AG04450 (cell line): ENCODE results near the gene CORO7. TPM values are rescaled to one million over a fixed set of nuclear protein-coding genes. Genes with fewer than 3 reads are reported as not detected.

ENCODE experiments used
- CTCF ChIA-PET: fragments of 300-600, 350-600 bp; formaldehyde crosslinking; extraction: SDS; loops from one replicate; lab custom pipeline; 2022; ENCODE audit warnings: antibody characterized with exemption, inconsistent platforms; lab: Charles Lee
- POLR2A ChIA-PET: fragments of 350-600 bp; formaldehyde crosslinking; extraction: SDS; loops from one replicate; lab custom pipeline; 2021; ENCODE audit warnings: antibody characterized with exemption, inconsistent platforms; lab: Yijun Ruan, JAX
- DNase-seq: peaks from one replicate; pipeline ENCODE4 v3.0.0-alpha.2; 2011; ENCODE audit warnings: low read depth, low spot score
- H3K27ac ChIP-seq: one replicate; pipeline ENCODE4 v1.5.1; 2012; ENCODE audit warnings: low read depth, low read length, control low read depth
- H3K27me3 ChIP-seq: one replicate; pipeline ENCODE4 v1.6.0; 2012; ENCODE audit warnings: low read length; ENCODE audit not compliant: control insufficient read depth, insufficient read depth
- H3K4me3 ChIP-seq: 2 replicates; pipeline ENCODE4 v1.5.1; 2011; ENCODE audit warnings: mild to moderate bottlenecking, low read depth, low read length, control low read depth
- H3K9me3 ChIP-seq: 2 replicates; pipeline ENCODE4 v1.5.1; 2012; ENCODE audit warnings: low read length; ENCODE audit not compliant: control insufficient read depth, insufficient read depth
- CTCF ChIP-seq: IDR thresholded peaks from 2 replicates; pipeline ENCODE4 v1.5.1; 2011; ENCODE audit warnings: low read depth, low read length, control low read depth, inconsistent platforms
- polyA plus RNA-seq: library from polyadenylated mRNA; depleted of rRNA; stranded (reverse); fragments of >200 nt; gene quantifications from 2 replicates; pipeline ENCODE4 v1.2.3, GENCODE V29; 2011

CORO7 gene
- polyA plus RNA-seq, 1 experiment = 7.0 TPM

- no peak for DNase-seq
- POLR2A ChIA-PET = interaction anchor here (0.6 kb wide), 1 partner anchor 28 kb away, joined by 4 read pairs; no protein-coding TSS in a partner anchor
- Histone ChIP-seq H3K9me3 (peaks cover 4% of the 10 kb centered on the region; the same call in 1 of the 2 replicates), H3K4me3 (no peak overlapping the region), H3K27ac (no peak overlapping the region), H3K27me3 (no peaks in the 10 kb centered on the region)
- TF ChIP-seq CTCF = no peak
- CTCF ChIA-PET = interaction anchor here (9.1 kb wide), 1 partner anchor 23 kb away, joined by 55 read pairs; no protein-coding TSS in a partner anchor
Measured at GRCh38 chr16:4380119-4381063, 36.0 kb downstream of the CORO7 start.

GRCh38 chr16:4378999-4379690 is 37.3 kb downstream of the CORO7 start:
- no peak for TF ChIP-seq CTCF
- POLR2A ChIA-PET = interaction anchor here (1.2 kb wide), 1 partner anchor 9 kb away, joined by 3 read pairs; no protein-coding TSS in a partner anchor
- CTCF ChIA-PET = interaction anchor here (3.2 to 9.1 kb wide), 2 partner anchors 19 to 24 kb away, joined by 9 to 55 read pairs; no protein-coding TSS in a partner anchor

GRCh38 chr16:4378161-4378666 is 38.2 kb downstream of the CORO7 start:
- no peak for TF ChIP-seq CTCF
- H3K4me3 ChIP-seq = no peak overlapping the region
- H3K27ac ChIP-seq = no peak overlapping the region
- ChIA-PET CTCF (interaction anchor here (1.0 to 9.1 kb wide), 3 partner anchors 19 to 178 kb away, joined by 3 to 55 read pairs (median 9); no protein-coding TSS in a partner anchor), POLR2A (interaction anchor here (1.2 to 1.5 kb wide), 2 partner anchors 8 to 9 kb away, joined by 3 to 4 read pairs; no protein-coding TSS in a partner anchor)
- H3K27me3 ChIP-seq = no peaks in the 10 kb centered on the region
- H3K9me3 ChIP-seq = peaks cover 4% of the 10 kb centered on the region; the same call in 1 of the 2 replicates
- no peak for DNase-seq

More at GRCh38 chr16:4378999-4379690, 37.3 kb downstream of the CORO7 start:
- Histone ChIP-seq H3K27ac (no peak overlapping the region), H3K27me3 (no peaks in the 10 kb centered on the region), H3K4me3 (no peak overlapping the region), H3K9me3 (peaks cover 4% of the 10 kb centered on the region; the same call in 1 of the 2 replicates)
- DNase-seq = no peak

- Histone ChIP-seq H3K27me3 (no peaks in the 10 kb centered on the region), H3K27ac (no peak overlapping the region), H3K4me3 (no peak overlapping the region), H3K9me3 (peaks cover 4% of the 10 kb centered on the region; the same call in 1 of the 2 replicates)
- no peak for DNase-seq
- CTCF ChIA-PET = interaction anchor here (1.0 to 9.1 kb wide), 3 partner anchors 18 to 177 kb away, joined by 3 to 55 read pairs (median 9); no protein-coding TSS in a partner anchor
- no peak; the same call in 1 of the 2 replicates for TF ChIP-seq CTCF
- POLR2A ChIA-PET = interaction anchor here (1.5 kb wide), 1 partner anchor 10 kb away, joined by 4 read pairs; no protein-coding TSS in a partner anchor
Measured at GRCh38 chr16:4377573-4378154, 38.7 kb downstream of the CORO7 start.
